Right lobe of liver (tissue), 6 donors: ENCODE results near the gene MED10. TPM values are rescaled to one million over a fixed set of nuclear protein-coding genes. Genes with fewer than 3 reads are reported as not detected.

Experiments used
- ATAC-seq, 4 donors: fragments of 200-7000 bp; cut with Tn5 transposase; one replicate each; pipeline ENCODE4 v1.9.1; 2020; ENCODE audit warnings: mild to moderate bottlenecking in 4 of 4, moderate library complexity in 4 of 4
- DNase-seq, 3 donors: peaks; one replicate each; pipeline ENCODE4 v3.0.0-alpha.2; 2020
- H3K27ac ChIP-seq, 3 donors: fragments of 200-600 bp; one replicate each; pipeline ENCODE4 v1.8.0; 2022
- H3K27me3 ChIP-seq, 2 donors: fragments of 200-600 bp; one replicate each; pipeline ENCODE4 v1.8.0; 2022
- H3K36me3 ChIP-seq, 4 donors: fragments of 200-600 bp; sonication (generic) in 1 of 4; one replicate each; pipeline versions ENCODE4 v1.5.1 to v1.8.0; 2017 to 2022; ENCODE audit warnings: control low read depth in 1 of 4
- H3K4me1 ChIP-seq, 4 donors: fragments of 200-600 bp; sonication (generic) in 1 of 4; one replicate each; pipeline versions ENCODE4 v1.5.1 to v1.8.0; 2017 to 2022; ENCODE audit warnings: control low read depth in 1 of 4
- H3K4me3 ChIP-seq, 3 donors: fragments of 200-600 bp; one replicate each; pipeline ENCODE4 v1.8.0; 2022
- H3K9me3 ChIP-seq, 4 donors: fragments of 200-600 bp; sonication (generic) in 1 of 4; one replicate each; pipeline versions ENCODE4 v1.5.1 to v1.8.0; 2017 to 2022; ENCODE audit warnings: control low read depth in 1 of 4
- CTCF ChIP-seq, 4 donors: fragments of 200-600 bp in 3 of 4; fragments of 450-650 bp in 1 of 4; IDR thresholded peaks; one replicate each; pipeline versions ENCODE4 v1.5.1 to v1.8.0; 2016 to 2022; ENCODE audit warnings: antibody characterized with exemption in 4 of 4, mild to moderate bottlenecking in 2 of 4
- POLR2A ChIP-seq: fragments of 450-650 bp; IDR thresholded peaks from one replicate; pipeline ENCODE4 v1.6.1; 2017; ENCODE audit warnings: antibody characterized with exemption, mild to moderate bottlenecking
- WGBS: methylation state at CpG from one replicate; pipeline ENCODE4 v1.1.6; 2018; ENCODE audit warnings: low coverage, low lambda C conversion rate; ENCODE audit not compliant: insufficient coverage; ENCODE audit errors: missing lambda C conversion rate; 5-methylcytosine and 5-hydroxymethylcytosine counted together
- intact Hi-C, 2 donors: fragments of 100-400 bp; cut with DNase I; formaldehyde crosslinking; loops; one replicate each; pipeline versions ENCODE4 v1.11.2 to v1.14.1; 2022
- total RNA-seq, 6 experiments: library from RNA; depleted of rRNA in 2 of 6; stranded (reverse); fragments of >200 nt in 2 of 6; fragmentation: NEBNext Ultra II Directional in 3 of 6; extraction: Animal tissue kit (Norgen Biotek cat#: 25700) in 3 of 6; gene quantifications; one replicate each; pipeline versions ENCODE4 v1.1.0 to v1.2.4, GENCODE V29; 2016 to 2023
- donor health status: DM: no; HTN: yes; CAD: no.
- donor health status: DM: no; HTN: no; CAD: no.
- donor health status: DM: no; HTN: no; CAD: no.
- donor health status: DM: no; HTN: yes; CAD: no.
- donor health status: DM: no; HTN: yes; CAD: no.

MED10 gene
- total RNA-seq, 6 experiments from 2014 or later: 9.3 to 15.4 (median 12.7) TPM

- Histone ChIP-seq H3K9me3 (no peaks in the 10 kb centered on the region), H3K36me3 (no peaks in the 10 kb centered on the region), H3K4me1 (no peaks in the 10 kb centered on the region), H3K27me3 (no peaks in the 10 kb centered on the region), H3K27ac (no peak overlapping the region), H3K4me3 (no peak overlapping the region)
- ATAC-seq: no peak
- TF ChIP-seq POLR2A (no peak), CTCF (IDR thresholded peaks at IDR 0.05) (no peak)
- WGBS: 47% methylated on average over 6 of the region's 6 CpGs
- DNase-seq: no peak
- intact Hi-C loops: no loop called here
Observed at GRCh38 chr5:6402939-6403338, 24.6 kb upstream of the MED10 start.

- DNase-seq (no peak), ATAC-seq (no peak)
- 19% methylated on average over 1 of the region's 2 CpGs for WGBS
- intact Hi-C loops: no loop called here
- H3K9me3 ChIP-seq: no peaks in the 10 kb centered on the region
- no peaks in the 10 kb centered on the region for H3K36me3 ChIP-seq
- H3K4me3 ChIP-seq: no peak overlapping the region
- H3K4me1 ChIP-seq: no peaks in the 10 kb centered on the region
- no peak overlapping the region for H3K27ac ChIP-seq
- TF ChIP-seq POLR2A: no peak
- no peak for TF ChIP-seq CTCF (IDR thresholded peaks at IDR 0.05)
- no peaks in the 10 kb centered on the region for H3K27me3 ChIP-seq
Observed at GRCh38 chr5:6401410-6401809, 23.1 kb upstream of the MED10 start.

- no peak for ATAC-seq
- 62% methylated on average over 10 of the region's 13 CpGs for WGBS
- H3K36me3 ChIP-seq: no peaks in the 10 kb centered on the region
Observed at GRCh38 chr5:6399980-6400910, 21.9 kb upstream of the MED10 start.

GRCh38 chr5:6398570-6399230 lies 20.4 kb upstream of the MED10 start:
- WGBS: 81% methylated on average over 13 of the region's 14 CpGs
- Histone ChIP-seq H3K27ac (no peak overlapping the region), H3K4me1 (no peaks in the 10 kb centered on the region), H3K36me3 (no peaks in the 10 kb centered on the region), H3K9me3 (no peaks in the 10 kb centered on the region), H3K4me3 (no peak overlapping the region), H3K27me3 (no peaks in the 10 kb centered on the region)
- no peak for DNase-seq
- TF ChIP-seq CTCF (IDR thresholded peaks at IDR 0.05) (no peak), POLR2A (no peak)
- intact Hi-C loops: no loop called here
- no peak for ATAC-seq

More at GRCh38 chr5:6399980-6400910, 21.9 kb upstream of the MED10 start:
- Histone ChIP-seq H3K9me3 (no peaks in the 10 kb centered on the region), H3K4me3 (no peak overlapping the region), H3K27ac (no peak overlapping the region), H3K27me3 (no peaks in the 10 kb centered on the region), H3K4me1 (no peaks in the 10 kb centered on the region)
- intact Hi-C loops: no loop called here
- TF ChIP-seq POLR2A (no peak), CTCF (IDR thresholded peaks at IDR 0.05) (no peak)
- no peak for DNase-seq
